ENCODE measurements around the gene PSMB11. TPM values are rescaled to one million over a fixed set of nuclear protein-coding genes. Genes with fewer than 3 reads are reported as not detected.

Gene PSMB11
- total RNA-seq, 4 donors from 2014 or later = not detected

GRCh38 chr14:22996768-22997654 lies 45.0 kb upstream of the PSMB11 start:
- no peak for DNase-seq
- Histone ChIP-seq H3K9me3 (no peaks in the 10 kb centered on the region), H3K4me1 (no peaks in the 10 kb centered on the region), H3K36me3 (no peaks in the 10 kb centered on the region), H3K27ac (no peak overlapping the region), H3K4me3 (no peak overlapping the region), H3K27me3 (no peaks in the 10 kb centered on the region)
- TF ChIP-seq, protein P1, sequence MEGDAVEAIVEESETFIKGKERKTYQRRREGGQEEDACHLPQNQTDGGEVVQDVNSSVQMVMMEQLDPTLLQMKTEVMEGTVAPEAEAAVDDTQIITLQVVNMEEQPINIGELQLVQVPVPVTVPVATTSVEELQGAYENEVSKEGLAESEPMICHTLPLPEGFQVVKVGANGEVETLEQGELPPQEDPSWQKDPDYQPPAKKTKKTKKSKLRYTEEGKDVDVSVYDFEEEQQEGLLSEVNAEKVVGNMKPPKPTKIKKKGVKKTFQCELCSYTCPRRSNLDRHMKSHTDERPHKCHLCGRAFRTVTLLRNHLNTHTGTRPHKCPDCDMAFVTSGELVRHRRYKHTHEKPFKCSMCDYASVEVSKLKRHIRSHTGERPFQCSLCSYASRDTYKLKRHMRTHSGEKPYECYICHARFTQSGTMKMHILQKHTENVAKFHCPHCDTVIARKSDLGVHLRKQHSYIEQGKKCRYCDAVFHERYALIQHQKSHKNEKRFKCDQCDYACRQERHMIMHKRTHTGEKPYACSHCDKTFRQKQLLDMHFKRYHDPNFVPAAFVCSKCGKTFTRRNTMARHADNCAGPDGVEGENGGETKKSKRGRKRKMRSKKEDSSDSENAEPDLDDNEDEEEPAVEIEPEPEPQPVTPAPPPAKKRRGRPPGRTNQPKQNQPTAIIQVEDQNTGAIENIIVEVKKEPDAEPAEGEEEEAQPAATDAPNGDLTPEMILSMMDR (IDR thresholded peaks at IDR 0.05 in 4 of 5, conservative IDR thresholded peaks at IDR 0.05 in 1 of 5) = no peak
- no peak for TF ChIP-seq POLR2A (IDR thresholded peaks at IDR 0.05)
- intact Hi-C loops (cut with DNase I; ENCODE audit: low total_unique reads) (no loop called here), in situ Hi-C loops (cut with MboI; ENCODE audit: low sequenced_read_pairs in 4 of 4) (no loop called here)
- ATAC-seq = no peak

- DNase-seq (no peak), ATAC-seq (no peak)
- intact Hi-C loops (cut with DNase I; ENCODE audit: low total_unique reads) (no loop called here), in situ Hi-C loops (cut with MboI; ENCODE audit: low sequenced_read_pairs in 4 of 4) (no loop called here)
- no peaks in the 10 kb centered on the region for H3K27me3 ChIP-seq
- H3K27ac ChIP-seq = no peak overlapping the region
- H3K9me3 ChIP-seq = no peaks in the 10 kb centered on the region
- H3K4me1 ChIP-seq = no peaks in the 10 kb centered on the region
- no peaks in the 10 kb centered on the region for H3K36me3 ChIP-seq
- H3K4me3 ChIP-seq = no peak overlapping the region
- TF ChIP-seq, protein P1 (IDR thresholded peaks at IDR 0.05 in 4 of 5, conservative IDR thresholded peaks at IDR 0.05 in 1 of 5) = no peak
- TF ChIP-seq POLR2A (IDR thresholded peaks at IDR 0.05) = no peak
These were observed 44.2 kb upstream of the PSMB11 start for GRCh38 chr14:22997676-22998323.

GRCh38 chr14:22998329-22999012 lies 43.5 kb upstream of the PSMB11 start:
- H3K27me3 ChIP-seq = no peaks in the 10 kb centered on the region
- no peaks in the 10 kb centered on the region for H3K9me3 ChIP-seq
- ATAC-seq (no peak), DNase-seq (no peak)
- H3K4me3 ChIP-seq = no peak overlapping the region
- in situ Hi-C loops (cut with MboI; ENCODE audit: low sequenced_read_pairs in 4 of 4) = no loop called here
- H3K36me3 ChIP-seq = no peaks in the 10 kb centered on the region
- intact Hi-C loops (cut with DNase I; ENCODE audit: low total_unique reads) = no loop called here
- no peaks in the 10 kb centered on the region for H3K4me1 ChIP-seq
- TF ChIP-seq POLR2A (IDR thresholded peaks at IDR 0.05) = no peak
- TF ChIP-seq, protein P1 (IDR thresholded peaks at IDR 0.05 in 4 of 5, conservative IDR thresholded peaks at IDR 0.05 in 1 of 5) = no peak
- no peak overlapping the region for H3K27ac ChIP-seq

- peaks cover 0 to 4% of the 10 kb centered on the region in 2 donors for H3K4me1 ChIP-seq
- H3K4me3 ChIP-seq = no peak overlapping the region
- no peaks in the 10 kb centered on the region for H3K9me3 ChIP-seq
- DNase-seq (no peak), ATAC-seq (no peak)
- H3K36me3 ChIP-seq = no peaks in the 10 kb centered on the region
- TF ChIP-seq, protein P1 (IDR thresholded peaks at IDR 0.05 in 4 of 5, conservative IDR thresholded peaks at IDR 0.05 in 1 of 5) = no peak
- no peak for TF ChIP-seq POLR2A (IDR thresholded peaks at IDR 0.05)
- H3K27ac ChIP-seq = no peak overlapping the region
- intact Hi-C loops (cut with DNase I; ENCODE audit: low total_unique reads) = no loop called here
- in situ Hi-C loops (cut with MboI; ENCODE audit: low sequenced_read_pairs in 4 of 4) = no loop called here
- no peaks in the 10 kb centered on the region for H3K27me3 ChIP-seq
These were observed 41.2 kb upstream of the PSMB11 start for GRCh38 chr14:23000860-23001259.

Measured in gastrocnemius medialis (tissue), 4 donors.